Transverse colon (tissue), 4 donors: ENCODE measurements around the gene FITM2.

Source experiments
- CTCF ChIP-seq, 5 experiments: fragments of 200-600 bp in 3 of 5; fragments of 450-650 bp in 2 of 5; sonication (generic) in 3 of 5; IDR thresholded peaks; 1 replicate in 2 of 5; 2 replicates in 3 of 5; pipeline ENCODE4 v1.5.1; 2016 to 2017; ENCODE audit warnings: antibody characterized with exemption in 5 of 5, inconsistent platforms in 3 of 5, mild to moderate bottlenecking in 2 of 5, moderate library complexity in 1 of 5
- EP300 ChIP-seq: sonication (generic); formaldehyde crosslinking; IDR thresholded peaks from one replicate; pipeline ENCODE4 v1.6.1; 2017; ENCODE audit warnings: antibody characterized with exemption, low read depth
- POLR2A ChIP-seq: fragments of 450-650 bp; IDR thresholded peaks from one replicate; pipeline ENCODE4 v1.6.1; 2016; ENCODE audit warnings: antibody characterized with exemption, mild to moderate bottlenecking, moderate library complexity
- POLR2AphosphoS5 ChIP-seq, 3 donors: sonication (generic); formaldehyde crosslinking; IDR thresholded peaks; one replicate each; pipeline ENCODE4 v1.6.1; 2016; ENCODE audit warnings: antibody characterized with exemption in 3 of 3

- TF ChIP-seq CTCF (IDR thresholded peaks at IDR 0.05) = no peak
- TF ChIP-seq POLR2A = no peak
- TF ChIP-seq POLR2AphosphoS5 (IDR thresholded peaks at IDR 0.05) = no peak
- no peak for TF ChIP-seq EP300
These were observed 31.8 kb downstream of the FITM2 start for GRCh38 chr20:44279228-44279627.
